Measurements from ENCODE around the gene ELP6. TPM values are rescaled to one million over a fixed set of nuclear protein-coding genes. Genes with fewer than 3 reads are reported as not detected.

ELP6 gene
- polyA plus RNA-seq, 2 of the 4 experiments (the other 2 are of a cell fraction) = 39.4 to 42.0 TPM

GRCh38 chr3:47556351-47556750 is 42.8 kb upstream of the ELP6 start:
- ChIA-PET CTCF (interaction anchor here (1.3 kb wide), 1 partner anchor 233 kb away, joined by 4 read pairs; no protein-coding TSS in a partner anchor), POLR2A (no interaction called here)

GRCh38 chr3:47554335-47554734 is 40.8 kb upstream of the ELP6 start:
- 54% methylated on average over 6 of the region's 6 CpGs for WGBS (ENCODE audit: missing lambda C conversion rate)
- ATAC-seq = no peak

More at GRCh38 chr3:47556351-47556750, 42.8 kb upstream of the ELP6 start:
- Histone ChIP-seq H3K9me3 (peaks cover 5% of the 10 kb centered on the region; the same call in 1 of the 3 replicates), H3K4me2 (no peak overlapping the region), H3K4me3 (no peak overlapping the region), H3K27ac (no peak overlapping the region), H3K4me1 (no peaks in the 10 kb centered on the region)
- DNase-seq (ENCODE audit: low read depth in 1 of 2, low spot score in 1 of 2) (no peak), ATAC-seq (no peak), FAIRE-seq (no peak)
- TF ChIP-seq NFE2L2 (conservative IDR thresholded peaks at IDR 0.05; ENCODE audit: low read length) (no peak), HOXB5 (CRISPR knock-in tag; IDR thresholded peaks at IDR 0.05) (no peak)
- WGBS (ENCODE audit: missing lambda C conversion rate) = 70% methylated on average over 2 of the region's 2 CpGs

GRCh38 chr3:47553407-47553806 is 39.9 kb upstream of the ELP6 start:
- 75% methylated on average over 7 of the region's 7 CpGs for WGBS (ENCODE audit: missing lambda C conversion rate)
- Histone ChIP-seq H3K4me3 (no peak overlapping the region), H3K9me3 (peaks cover 5% of the 10 kb centered on the region; the same call in 1 of the 3 replicates), H3K27ac (no peak overlapping the region), H3K4me2 (no peak overlapping the region), H3K4me1 (no peaks in the 10 kb centered on the region)
- no peak for DNase-seq (ENCODE audit: low read depth in 1 of 2, low spot score in 1 of 2)
- ChIA-PET POLR2A (no interaction called here), CTCF (interaction anchor here (0.6 kb wide), 2 partner anchors 78 to 80 kb away, joined by 3 read pairs; no protein-coding TSS in a partner anchor)
- TF ChIP-seq JUN (IDR thresholded peaks at IDR 0.05) (no peak), RAD21 (conservative IDR thresholded peaks at IDR 0.05 in 1 of 2, IDR thresholded peaks at IDR 0.05 in 1 of 2) (no peak), HOXB5 (CRISPR knock-in tag; IDR thresholded peaks at IDR 0.05) (no peak), PHF8 (IDR thresholded peaks at IDR 0.05; ENCODE audit: borderline replicate concordance, low read depth) (no peak), RARB (CRISPR knock-in tag; IDR thresholded peaks at IDR 0.05) (no peak), ESRRA (IDR thresholded peaks at IDR 0.05; ENCODE audit: borderline replicate concordance, low read length) (no peak), FOSL2 (IDR thresholded peaks at IDR 0.05) (no peak), FOSL2 (CRISPR knock-in tag; IDR thresholded peaks at IDR 0.05) (no peak), CBX2 (IDR thresholded peaks at IDR 0.05; ENCODE audit: borderline replicate concordance, low read depth) (no peak), RFX5 (IDR thresholded peaks at IDR 0.05) (no peak), NFE2L2 (conservative IDR thresholded peaks at IDR 0.05; ENCODE audit: low read length) (no peak), CTCF (IDR thresholded peaks at IDR 0.05) (no peak), TP53 (CRISPR knock-in tag; IDR thresholded peaks at IDR 0.05) (no peak)
- FAIRE-seq = no peak
- no peak for ATAC-seq

More at GRCh38 chr3:47554335-47554734, 40.8 kb upstream of the ELP6 start:
- POLR2A ChIA-PET = no interaction called here
- no peak overlapping the region for H3K27ac ChIP-seq
- H3K4me1 ChIP-seq = no peaks in the 10 kb centered on the region
- no peak for DNase-seq (ENCODE audit: low read depth in 1 of 2, low spot score in 1 of 2)
- H3K9me3 ChIP-seq = peaks cover 5% of the 10 kb centered on the region; the same call in 1 of the 3 replicates
- H3K4me3 ChIP-seq = no peak overlapping the region
- no peak overlapping the region for H3K4me2 ChIP-seq
- FAIRE-seq = no peak
- TF ChIP-seq TFCP2L1 (CRISPR knock-in tag; IDR thresholded peaks at IDR 0.05) (no peak), NPAS2 (CRISPR knock-in tag; IDR thresholded peaks at IDR 0.05; ENCODE audit: borderline replicate concordance) (no peak), KDM5A (IDR thresholded peaks at IDR 0.05) (no peak), TP53 (CRISPR knock-in tag; IDR thresholded peaks at IDR 0.05) (no peak), RAD21 (conservative IDR thresholded peaks at IDR 0.05 in 1 of 2, IDR thresholded peaks at IDR 0.05 in 1 of 2) (no peak), HMGXB4 (CRISPR knock-in tag; IDR thresholded peaks at IDR 0.05; ENCODE audit: borderline replicate concordance) (no peak), HOXB5 (CRISPR knock-in tag; IDR thresholded peaks at IDR 0.05) (no peak), EHMT2 (IDR thresholded peaks at IDR 0.05; ENCODE audit: low read depth) (no peak), BCL3 (IDR thresholded peaks at IDR 0.05) (no peak), RARB (CRISPR knock-in tag; IDR thresholded peaks at IDR 0.05) (no peak), SMC3 (IDR thresholded peaks at IDR 0.05) (no peak), NR3C1 (IDR thresholded peaks at IDR 0.05) (no peak), FOXS1 (CRISPR knock-in tag; IDR thresholded peaks at IDR 0.05) (no peak), HDAC2 (IDR thresholded peaks at IDR 0.05) (no peak)
- CTCF ChIA-PET = no interaction called here

All from A549 (cell line).